Chondrocyte (in vitro differentiated cells): ENCODE measurements around the gene DUSP15. TPM values are rescaled to one million over a fixed set of nuclear protein-coding genes. Genes with fewer than 3 reads are reported as not detected.
"Not testable (repeated sequence)": the region's sequence is repeated elsewhere in the genome, so short reads cannot be mapped to it uniquely, and the experiment has no call there.

Experiments
- DNase-seq: peaks from one replicate; pipeline ENCODE4 v3.0.0; 2021; ENCODE audit warnings: mixed read lengths, low spot score
- H3K27ac Mint-ChIP-seq: one replicate; pipeline ENCODE4 v1.8.0; 2021; ENCODE audit warnings: mild to moderate bottlenecking, moderate library complexity, mixed read lengths; ENCODE audit not compliant: unreplicated experiment
- H3K27me3 Mint-ChIP-seq: 2 replicates; pipeline ENCODE4 v1.8.0; 2021; ENCODE audit warnings: low read depth, mixed read lengths
- H3K36me3 Mint-ChIP-seq: 2 replicates; pipeline ENCODE4 v1.8.0; 2021; ENCODE audit warnings: low read depth, mixed read lengths
- H3K4me1 Mint-ChIP-seq: 2 replicates; pipeline ENCODE4 v1.8.0; 2021; ENCODE audit warnings: low read depth, mild to moderate bottlenecking, mixed read lengths
- H3K4me3 Mint-ChIP-seq: one replicate; pipeline ENCODE4 v1.8.0; 2021; ENCODE audit warnings: mild to moderate bottlenecking, moderate library complexity, mixed read lengths; ENCODE audit not compliant: unreplicated experiment
- H3K9me3 Mint-ChIP-seq: 2 replicates; pipeline ENCODE4 v1.8.0; 2021; ENCODE audit warnings: low read depth, mixed read lengths
- long read RNA-seq: library from polyadenylated mRNA; stranded (forward); transcript quantifications from one replicate; pipeline ENCODE4 v2.0.0, GENCODE V29; 2021
- total RNA-seq: library from RNA; stranded (reverse); gene quantifications from 3 replicates; pipeline ENCODE4 v1.2.1, GENCODE V29; 2021
- TF ChIP-seq, protein P1 (sequence below): fragments of 200-600 bp; sonication (generic); IDR thresholded peaks from 2 replicates; pipeline ENCODE4 v1.5.0; 2021; ENCODE audit warnings: antibody characterized with exemption, mild to moderate bottlenecking, moderate library complexity

The DUSP15 gene, protein sequence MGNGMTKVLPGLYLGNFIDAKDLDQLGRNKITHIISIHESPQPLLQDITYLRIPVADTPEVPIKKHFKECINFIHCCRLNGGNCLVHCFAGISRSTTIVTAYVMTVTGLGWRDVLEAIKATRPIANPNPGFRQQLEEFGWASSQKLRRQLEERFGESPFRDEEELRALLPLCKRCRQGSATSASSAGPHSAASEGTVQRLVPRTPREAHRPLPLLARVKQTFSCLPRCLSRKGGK
- total RNA-seq: 3.6 to 11.6 TPM (median 11.5 TPM) in 3 replicates
- long read RNA-seq, partial matches to known transcripts: 0 of 2 reads
- long read RNA-seq, other reads (novel, unspliced or antisense): 1 of 2 reads

GRCh38 chr20:31869942-31870725, at the start of gene DUSP15, which contains the start of gene TTLL9:
DUSP15 (minus strand) TSS chr20:31870527; CDS start chr20:31870337, 190 bp downstream.
TTLL9 (plus strand) TSS chr20:31870634; CDS start chr20:31871127, 493 bp downstream.
- Mint-ChIP-seq H3K27me3 (peaks cover 2% of the 10 kb centered on the region), H3K36me3 (peaks cover 4% of the 10 kb centered on the region), H3K9me3 (no peaks in the 10 kb centered on the region), H3K4me3 (peak within 1 kb of the TSS; percentile 100), H3K4me1 (peaks cover 29% of the 10 kb centered on the region), H3K27ac (peak within 1 kb of the TSS; percentile 95)
- TF ChIP-seq, protein P1, sequence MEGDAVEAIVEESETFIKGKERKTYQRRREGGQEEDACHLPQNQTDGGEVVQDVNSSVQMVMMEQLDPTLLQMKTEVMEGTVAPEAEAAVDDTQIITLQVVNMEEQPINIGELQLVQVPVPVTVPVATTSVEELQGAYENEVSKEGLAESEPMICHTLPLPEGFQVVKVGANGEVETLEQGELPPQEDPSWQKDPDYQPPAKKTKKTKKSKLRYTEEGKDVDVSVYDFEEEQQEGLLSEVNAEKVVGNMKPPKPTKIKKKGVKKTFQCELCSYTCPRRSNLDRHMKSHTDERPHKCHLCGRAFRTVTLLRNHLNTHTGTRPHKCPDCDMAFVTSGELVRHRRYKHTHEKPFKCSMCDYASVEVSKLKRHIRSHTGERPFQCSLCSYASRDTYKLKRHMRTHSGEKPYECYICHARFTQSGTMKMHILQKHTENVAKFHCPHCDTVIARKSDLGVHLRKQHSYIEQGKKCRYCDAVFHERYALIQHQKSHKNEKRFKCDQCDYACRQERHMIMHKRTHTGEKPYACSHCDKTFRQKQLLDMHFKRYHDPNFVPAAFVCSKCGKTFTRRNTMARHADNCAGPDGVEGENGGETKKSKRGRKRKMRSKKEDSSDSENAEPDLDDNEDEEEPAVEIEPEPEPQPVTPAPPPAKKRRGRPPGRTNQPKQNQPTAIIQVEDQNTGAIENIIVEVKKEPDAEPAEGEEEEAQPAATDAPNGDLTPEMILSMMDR: peak; percentile 21
- DNase-seq: no peak

GRCh38 chr20:31919410-31920155, 49.3 kb upstream of the DUSP15 start:
- DNase-seq: peak; percentile 47
- Mint-ChIP-seq H3K4me3 (no peak overlapping the region), H3K27me3 (peaks cover 55% of the 10 kb centered on the region), H3K9me3 (no peaks in the 10 kb centered on the region), H3K36me3 (no peaks in the 10 kb centered on the region), H3K4me1 (peaks cover 3% of the 10 kb centered on the region), H3K27ac (no peak overlapping the region)
- TF ChIP-seq, protein P1: no peak

DNA sequence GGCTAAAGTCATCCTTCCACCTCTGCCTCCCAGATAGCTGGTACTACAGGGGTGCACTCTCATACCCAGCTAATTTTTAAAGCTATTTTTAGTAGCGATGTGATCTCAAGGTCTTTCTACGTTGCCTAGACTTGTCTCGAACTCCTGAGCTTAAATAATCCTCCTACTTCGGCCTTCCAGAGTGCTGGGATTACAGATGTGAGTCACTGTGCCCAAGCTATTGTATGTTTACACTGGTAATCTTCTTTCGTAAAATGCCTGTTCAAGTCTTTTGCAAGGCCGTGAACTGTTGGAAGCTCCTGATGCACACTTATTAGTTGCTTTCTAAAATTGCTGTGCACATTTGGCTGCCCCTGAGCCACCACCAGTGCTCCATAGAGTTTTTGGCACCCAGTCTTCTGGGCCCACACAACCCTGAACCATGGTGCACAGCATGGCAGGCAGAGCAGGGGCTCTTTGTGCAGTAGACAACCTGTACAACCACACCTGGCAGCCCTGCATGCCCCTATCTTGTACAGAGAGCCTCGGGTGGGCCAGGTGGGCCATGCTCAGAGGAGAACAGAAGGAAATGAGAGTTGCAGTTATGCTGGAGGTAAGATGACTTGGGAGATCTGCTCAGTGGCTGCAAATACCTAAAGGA, 48.3 kb upstream of the DUSP15 start:
- Mint-ChIP-seq H3K9me3 (no peaks in the 10 kb centered on the region), H3K4me3 (no peak overlapping the region), H3K4me1 (peaks cover 3% of the 10 kb centered on the region), H3K27me3 (peaks cover 49% of the 10 kb centered on the region), H3K27ac (no peak overlapping the region), H3K36me3 (no peaks in the 10 kb centered on the region)
- DNase-seq: peak; percentile 54
- TF ChIP-seq, protein P1: no peak

GRCh38 chr20:31917962-31918412, 47.7 kb upstream of the DUSP15 start:
- peaks cover 48% of the 10 kb centered on the region for H3K27me3 Mint-ChIP-seq
- not testable (repeated sequence) for DNase-seq, H3K36me3 Mint-ChIP-seq, H3K4me3 Mint-ChIP-seq, H3K27ac Mint-ChIP-seq, H3K9me3 Mint-ChIP-seq, H3K4me1 Mint-ChIP-seq

GRCh38 chr20:31916708-31917107, 46.4 kb upstream of the DUSP15 start:
- no peaks in the 10 kb centered on the region for H3K9me3 Mint-ChIP-seq
- peaks cover 3% of the 10 kb centered on the region for H3K4me1 Mint-ChIP-seq
- TF ChIP-seq, protein P1: no peak
- DNase-seq: no peak
- no peak overlapping the region for H3K4me3 Mint-ChIP-seq
- H3K36me3 Mint-ChIP-seq: no peaks in the 10 kb centered on the region
- H3K27ac Mint-ChIP-seq: no peak overlapping the region
- peaks cover 50% of the 10 kb centered on the region for H3K27me3 Mint-ChIP-seq
